WERI-Rb-1 (cell line): ENCODE data around the gene CEMP1.

ENCODE experiments used
- DNase-seq: peaks from one replicate; pipeline ENCODE4 v3.0.0-alpha.2; 2020
- H3K27ac ChIP-seq: fragments of 250-450 bp; sonication (Bioruptor Pico); 2 replicates; pipeline ENCODE4 v1.5.1; 2020; ENCODE audit warnings: mild to moderate bottlenecking, moderate library complexity
- H3K27me3 ChIP-seq: fragments of 250-450 bp; sonication (Bioruptor Pico); 2 replicates; pipeline ENCODE4 v1.5.1; 2021; ENCODE audit warnings: mild to moderate bottlenecking, low read depth, moderate library complexity; ENCODE audit not compliant: insufficient read depth, severe bottlenecking
- H3K36me3 ChIP-seq: fragments of 250-450 bp; sonication (Bioruptor Pico); 2 replicates; pipeline ENCODE4 v1.5.1; 2020; ENCODE audit warnings: mild to moderate bottlenecking, moderate library complexity
- H3K4me3 ChIP-seq: 2 replicates; pipeline ENCODE4 v1.5.1; 2011; ENCODE audit warnings: low read depth, mild to moderate bottlenecking, control low read depth, low read length
- H3K9me3 ChIP-seq: fragments of 250-450 bp; sonication (Bioruptor Pico); 2 replicates; pipeline ENCODE4 v1.5.1; 2021; ENCODE audit warnings: mild to moderate bottlenecking, moderate library complexity; ENCODE audit not compliant: severe bottlenecking
- CTCF ChIP-seq: IDR thresholded peaks from 2 replicates; pipeline ENCODE4 v1.5.1; 2011; ENCODE audit warnings: low read depth, mild to moderate bottlenecking, control low read depth, inconsistent platforms, low read length

Gene CEMP1

GRCh38 chr16:2497116-2497630, 34.0 kb downstream of the CEMP1 start:
- TF ChIP-seq CTCF = peak; percentile 18; the same call in 1 of the 2 replicates
- Histone ChIP-seq H3K27me3 (no peaks in the 10 kb centered on the region), H3K4me3 (no peak overlapping the region), H3K27ac (peak overlapping the region; percentile 65), H3K9me3 (no peaks in the 10 kb centered on the region), H3K36me3 (peaks cover 50% of the 10 kb centered on the region)
- DNase-seq = peak; percentile 82

DNA sequence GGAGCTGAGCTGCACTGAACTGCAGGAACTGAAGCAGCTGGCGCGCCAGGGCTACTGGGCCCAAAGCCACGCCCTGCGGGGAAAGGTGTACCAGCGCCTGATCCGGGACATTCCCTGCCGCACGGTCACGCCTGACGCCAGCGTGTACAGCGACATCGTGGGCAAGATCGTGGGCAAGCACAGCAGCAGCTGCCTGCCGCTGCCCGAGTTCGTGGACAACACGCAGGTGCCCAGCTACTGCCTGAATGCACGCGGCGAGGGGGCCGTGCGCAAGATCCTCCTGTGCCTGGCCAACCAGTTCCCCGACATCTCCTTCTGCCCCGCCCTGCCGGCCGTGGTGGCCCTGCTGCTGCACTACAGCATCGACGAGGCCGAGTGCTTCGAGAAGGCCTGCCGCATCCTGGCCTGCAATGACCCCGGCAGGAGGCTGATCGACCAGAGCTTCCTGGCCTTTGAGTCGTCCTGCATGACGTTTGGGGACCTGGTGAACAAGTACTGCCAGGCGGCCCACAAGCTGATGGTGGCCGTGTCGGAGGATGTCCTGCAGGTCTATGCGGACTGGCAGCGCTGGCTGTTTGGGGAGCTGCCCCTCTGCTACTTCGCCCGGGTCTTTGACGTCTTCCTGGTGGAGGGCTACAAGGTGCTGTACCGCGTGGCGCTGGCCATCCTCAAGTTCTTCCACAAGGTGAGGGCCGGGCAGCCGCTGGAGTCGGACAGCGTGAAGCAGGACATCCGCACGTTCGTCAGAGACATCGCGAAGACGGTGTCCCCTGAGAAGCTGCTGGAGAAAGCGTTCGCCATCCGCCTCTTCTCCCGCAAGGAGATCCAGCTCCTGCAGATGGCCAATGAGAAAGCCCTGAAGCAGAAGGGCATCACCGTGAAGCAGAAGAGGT, 34.7 kb downstream of the CEMP1 start:
- Histone ChIP-seq H3K4me3 (no peak overlapping the region), H3K9me3 (no peaks in the 10 kb centered on the region), H3K27ac (peak overlapping the region; percentile 65), H3K27me3 (no peaks in the 10 kb centered on the region), H3K36me3 (peaks cover 46% of the 10 kb centered on the region)
- no peak for TF ChIP-seq CTCF
- DNase-seq = no peak

GRCh38 chr16:2495041-2495440, 36.2 kb downstream of the CEMP1 start:
- TF ChIP-seq CTCF = no peak
- Histone ChIP-seq H3K36me3 (peaks cover 49% of the 10 kb centered on the region), H3K27ac (no peak overlapping the region), H3K9me3 (no peaks in the 10 kb centered on the region), H3K27me3 (no peaks in the 10 kb centered on the region), H3K4me3 (no peak overlapping the region)
- DNase-seq = no peak

DNA sequence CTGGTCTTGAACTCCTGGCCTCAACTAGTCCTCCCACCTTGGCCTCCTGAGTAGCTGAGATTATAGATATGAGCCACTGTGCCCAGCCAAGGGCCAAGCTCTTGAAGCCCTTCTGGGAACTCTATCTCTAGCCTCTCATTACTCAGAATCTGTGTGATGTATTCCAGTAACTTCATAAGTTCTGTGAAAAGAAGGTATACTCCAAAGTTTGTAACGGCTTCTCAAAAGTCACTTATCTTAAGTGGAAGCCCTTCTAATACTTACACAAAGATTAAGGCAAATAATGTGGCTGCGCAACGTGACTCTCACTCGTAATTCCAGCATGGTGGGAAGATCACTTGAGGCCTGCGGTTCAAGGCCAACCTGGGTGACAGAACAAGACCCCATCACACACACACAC, 36.6 kb downstream of the CEMP1 start:
- no peak for DNase-seq

DNA sequence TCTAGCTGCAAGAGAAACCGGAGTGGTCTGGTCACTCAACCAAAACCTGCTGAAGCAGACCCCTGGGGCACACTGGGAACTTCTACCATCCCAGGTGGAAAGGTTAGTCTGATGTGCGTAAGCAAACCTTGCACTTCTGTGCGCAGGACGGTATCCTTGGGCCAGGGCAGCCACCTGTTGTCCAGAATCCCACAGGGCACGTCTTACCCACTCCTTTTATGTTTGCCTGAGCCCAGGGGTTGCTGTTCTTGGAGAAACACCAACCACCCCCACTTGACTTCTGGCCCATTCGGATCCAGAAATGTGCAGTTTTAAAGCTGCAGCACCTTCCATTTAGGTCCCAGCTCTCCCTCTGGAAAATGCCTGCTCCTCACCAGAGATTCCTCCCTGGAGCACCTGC, 37.6 kb downstream of the CEMP1 start:
- no peak for TF ChIP-seq CTCF
- no peaks in the 10 kb centered on the region for H3K9me3 ChIP-seq
- no peak overlapping the region for H3K27ac ChIP-seq
- DNase-seq = no peak
- peaks cover 38% of the 10 kb centered on the region for H3K36me3 ChIP-seq
- H3K27me3 ChIP-seq = no peaks in the 10 kb centered on the region
- H3K4me3 ChIP-seq = no peak overlapping the region

More for the DNA sequence above, 36.6 kb downstream of the CEMP1 start:
- no peaks in the 10 kb centered on the region for H3K27me3 ChIP-seq
- no peak for TF ChIP-seq CTCF
- H3K36me3 ChIP-seq = peaks cover 46% of the 10 kb centered on the region
- H3K4me3 ChIP-seq = no peak overlapping the region
- no peak overlapping the region for H3K27ac ChIP-seq
- H3K9me3 ChIP-seq = no peaks in the 10 kb centered on the region
